Stimulated activated CD4-positive, alpha-beta T cell treated with anti-CD3 and anti-CD28 coated beads, Interleukin-1b, Interleukin-23, amount 100 ng/mL, for 4 hours (primary cell): ENCODE data around the gene DOCK2.

ENCODE experiments used
- DNase-seq, 2 donors: peaks; one replicate each; pipeline ENCODE4 v3.0.0-alpha.2; 2020; ENCODE audit warnings: low read depth in 2 of 2

The DOCK2 gene

DNA sequence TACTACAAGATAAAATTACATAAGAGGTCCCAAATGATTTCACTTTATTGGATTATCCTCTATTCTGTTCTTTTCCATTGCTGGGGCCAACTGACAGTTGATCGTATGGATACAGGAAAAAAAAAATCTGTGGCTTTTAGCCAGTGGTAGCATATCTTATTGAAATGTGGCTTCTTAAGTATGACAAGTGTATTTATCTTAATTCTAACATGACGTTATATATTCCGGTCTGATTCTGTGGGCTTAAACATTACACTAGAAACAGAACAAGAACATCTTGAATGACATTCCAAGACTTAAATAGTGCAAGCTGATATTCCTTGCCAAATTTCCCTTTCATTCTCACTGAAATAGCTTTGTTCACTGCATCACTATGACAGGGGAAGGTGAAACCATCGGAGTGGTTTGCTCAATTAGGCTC lies 225.3 kb downstream of the DOCK2 start:
- no peak for DNase-seq

DNA sequence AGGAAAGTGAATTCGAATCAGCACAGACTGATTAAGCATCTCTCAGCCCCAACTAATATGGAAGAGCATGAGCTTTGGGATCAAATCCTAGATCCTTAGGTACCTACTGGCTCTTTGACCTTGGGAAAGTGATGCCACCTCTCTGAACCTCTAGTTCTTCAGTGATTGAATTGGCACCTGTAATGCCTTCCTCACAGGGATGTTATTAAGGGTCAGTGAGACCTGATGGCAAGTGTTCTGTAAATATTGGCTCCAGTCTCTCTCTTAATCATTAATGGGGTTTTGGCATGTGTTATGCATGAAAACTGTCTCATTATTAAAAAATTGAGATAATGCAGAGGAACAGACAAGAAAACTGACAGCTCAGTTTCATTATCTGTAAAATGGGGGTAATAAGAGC lies 227.4 kb downstream of the DOCK2 start:
- no peak for DNase-seq

GRCh38 chr5:169867347-169867746 lies 230.3 kb downstream of the DOCK2 start:
- no peak for DNase-seq

GRCh38 chr5:169869066-169869465 lies 232.0 kb downstream of the DOCK2 start:
- DNase-seq: no peak

GRCh38 chr5:169870211-169870610 lies 233.1 kb downstream of the DOCK2 start:
- no peak for DNase-seq

DNA sequence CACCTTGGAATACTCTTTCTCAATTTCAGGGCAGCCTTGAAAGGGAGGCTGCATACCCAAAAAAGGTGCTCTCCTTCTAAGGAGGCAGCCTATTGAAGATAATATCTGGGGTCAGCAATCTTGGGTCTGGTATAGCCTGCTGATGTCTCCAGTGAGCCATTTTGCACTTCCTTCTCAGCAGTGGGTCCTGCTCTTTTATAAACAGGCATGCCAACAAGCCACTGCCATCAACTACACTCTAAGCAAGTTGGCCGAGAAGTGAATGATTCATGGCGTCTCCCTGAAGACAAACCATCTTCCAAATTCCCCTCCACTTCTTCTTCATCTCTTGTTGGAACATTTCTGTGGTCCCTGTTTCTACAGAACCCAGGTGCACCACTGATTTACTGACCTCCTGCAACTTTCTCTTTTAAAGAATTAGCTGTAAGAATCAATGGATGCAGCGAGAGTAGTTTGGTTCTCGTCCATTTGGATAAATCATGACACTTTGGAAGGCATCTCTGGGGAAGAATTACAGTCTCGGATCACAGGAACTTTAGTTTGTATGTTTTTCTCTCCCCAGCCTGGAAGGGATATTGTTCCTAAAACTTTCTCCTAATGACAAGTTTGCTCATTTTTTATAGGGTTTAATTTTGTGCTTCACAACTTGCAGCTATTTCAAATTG lies 234.9 kb downstream of the DOCK2 start:
- no peak for DNase-seq

DNA sequence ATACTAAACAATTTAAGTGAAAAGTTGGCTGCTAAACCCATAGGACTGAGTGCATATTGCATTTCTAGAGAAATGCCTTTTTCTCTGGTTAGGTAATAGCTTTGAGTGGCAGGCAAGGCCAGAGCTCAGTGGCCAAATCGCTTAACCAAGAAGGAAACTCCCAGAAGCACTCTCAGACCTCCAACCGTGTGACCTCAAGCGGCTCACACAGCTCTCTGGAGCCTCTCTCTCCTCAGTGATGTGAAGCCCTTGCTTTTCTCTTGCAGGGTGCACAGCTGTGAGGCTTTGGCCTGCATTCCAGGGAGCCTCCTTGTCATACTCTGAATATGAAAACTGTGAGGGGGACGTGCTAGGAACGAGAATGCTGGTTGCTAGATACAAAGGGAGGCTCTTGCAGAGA lies 236.6 kb downstream of the DOCK2 start:
- no peak for DNase-seq

GRCh38 chr5:169874621-169875020 lies 237.5 kb downstream of the DOCK2 start:
- no peak for DNase-seq

DNA sequence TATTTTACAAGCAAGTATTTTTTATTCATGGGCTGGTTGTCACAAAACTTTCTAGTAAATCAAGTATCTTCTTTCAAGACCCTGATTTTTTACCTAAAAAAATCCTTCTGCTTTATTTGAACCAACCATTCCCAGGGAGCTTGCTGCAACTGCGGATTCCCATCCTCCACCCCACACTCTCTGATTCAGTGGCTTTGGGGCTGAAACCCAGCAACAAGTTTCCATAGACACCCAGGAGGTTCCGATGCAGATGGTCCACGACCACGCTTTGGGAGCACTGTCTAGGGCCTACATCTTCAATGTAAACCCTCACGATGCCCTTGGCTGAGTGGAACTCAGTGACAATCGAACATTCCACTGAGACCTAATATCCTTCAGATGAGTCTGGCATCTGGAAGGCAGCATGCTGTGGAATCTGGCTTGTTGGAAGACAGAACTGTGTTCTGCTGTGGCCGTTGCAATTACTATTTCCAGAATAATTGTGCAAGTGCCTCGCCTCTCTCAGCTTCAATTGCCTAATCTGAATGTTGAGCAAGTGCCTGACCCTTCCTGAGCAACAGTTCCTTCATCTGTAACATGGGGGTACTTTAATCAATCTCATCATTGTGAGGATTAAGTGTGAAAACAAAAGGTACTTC lies 238.1 kb downstream of the DOCK2 start:
- DNase-seq: no peak

DNA sequence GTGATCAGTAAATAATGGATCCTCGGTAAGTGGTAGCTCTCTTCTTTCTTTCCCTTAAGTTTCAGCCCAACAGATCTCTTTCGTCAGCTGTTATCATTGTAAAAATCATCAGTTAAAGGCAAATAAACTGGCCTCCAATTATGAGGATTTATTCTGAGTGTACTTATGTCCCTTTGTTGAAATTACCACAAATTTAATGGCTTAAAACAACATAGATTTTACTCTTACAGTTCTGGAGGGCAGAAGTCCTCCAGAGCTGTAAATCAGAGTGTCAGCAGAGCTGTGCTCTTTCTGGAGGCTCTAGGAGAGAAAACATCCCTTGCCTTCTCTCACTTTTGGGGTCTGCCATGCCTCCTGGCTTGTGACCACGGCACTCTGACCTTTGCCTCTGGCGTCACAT lies 238.7 kb downstream of the DOCK2 start:
- no peak for DNase-seq

- no peak for DNase-seq
These were observed 239.3 kb downstream of the DOCK2 start for GRCh38 chr5:169876386-169876785.

DNA sequence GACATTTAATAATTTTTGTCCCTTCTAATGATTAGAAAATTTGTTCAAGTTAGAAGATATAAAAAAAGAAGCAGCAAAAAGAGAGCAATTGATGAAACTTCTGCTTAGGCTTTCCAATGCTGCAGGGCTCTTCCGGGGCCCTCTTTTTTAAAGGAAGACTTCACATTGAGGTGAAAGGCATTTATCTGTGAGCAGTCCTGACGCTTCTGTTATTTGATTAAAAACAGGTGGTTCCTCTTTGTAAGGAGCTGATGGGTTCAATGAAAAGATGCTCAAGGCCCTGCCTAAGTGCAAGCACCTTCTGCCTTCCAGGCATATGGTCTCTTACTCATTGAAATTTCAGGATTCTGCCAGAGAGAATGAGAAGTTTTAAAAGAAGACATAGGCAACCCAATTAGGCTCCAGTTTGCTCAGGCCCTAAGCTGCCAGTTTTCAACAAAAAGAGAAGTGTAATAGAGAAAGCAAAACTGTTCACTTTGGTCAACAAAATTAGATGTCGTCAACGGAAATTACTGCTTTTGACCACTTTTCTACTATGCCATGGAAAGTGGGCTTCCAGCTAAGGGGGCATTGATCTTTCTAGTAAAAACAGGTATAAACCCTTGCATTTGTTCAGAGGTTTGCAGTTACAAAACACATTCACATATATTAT lies 243.1 kb downstream of the DOCK2 start:
- DNase-seq: no peak

- DNase-seq: no peak
These were observed 243.7 kb downstream of the DOCK2 start for GRCh38 chr5:169880785-169881184.

DNA sequence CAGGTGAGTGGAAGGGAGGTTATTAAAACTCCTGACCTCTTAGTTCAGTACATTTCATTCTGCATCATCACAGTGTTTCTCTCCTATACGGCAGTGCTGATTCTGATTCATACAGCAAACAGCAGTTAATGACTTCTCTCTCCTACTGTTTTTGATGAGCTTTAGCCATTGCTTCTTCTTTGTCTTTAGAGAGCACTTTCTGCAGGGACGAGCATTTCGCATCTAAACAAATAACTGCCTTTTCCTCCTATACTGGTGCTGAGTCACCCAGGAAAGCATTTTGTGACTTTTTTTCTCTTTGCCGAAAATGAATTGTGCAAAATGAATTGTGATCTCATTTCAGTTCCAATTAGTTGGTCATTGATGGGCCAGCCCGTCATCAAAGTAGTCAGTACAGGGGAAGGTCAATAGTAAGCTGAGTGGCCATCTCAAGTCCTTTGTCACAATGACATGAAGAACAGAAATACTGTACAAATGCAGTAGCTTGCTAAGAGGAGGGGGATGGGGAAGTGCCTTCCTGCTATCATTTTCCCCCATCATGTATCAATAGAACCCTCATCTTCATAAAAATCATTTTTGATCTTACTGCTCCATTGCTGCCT lies 244.7 kb downstream of the DOCK2 start:
- no peak for DNase-seq

GRCh38 chr5:169886033-169886432 lies 249.0 kb downstream of the DOCK2 start:
- no peak for DNase-seq

DNA sequence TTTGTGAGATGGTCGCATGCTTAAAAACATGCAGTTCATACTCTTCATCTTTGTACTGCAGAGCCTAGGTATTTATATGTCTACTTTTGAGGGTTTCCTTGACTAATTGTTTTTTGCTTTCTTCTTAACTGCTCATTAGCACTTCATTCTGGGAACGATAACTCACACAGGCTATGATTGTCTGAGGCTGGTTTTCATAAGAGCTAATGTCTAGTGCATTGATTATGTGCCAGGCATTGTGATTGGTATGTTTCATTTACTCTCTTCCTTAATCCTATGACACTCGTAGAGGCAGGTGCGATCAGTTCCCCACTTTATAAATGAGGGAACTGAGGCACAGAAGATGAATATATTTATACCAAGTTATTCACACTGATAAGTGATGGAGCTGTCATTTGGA lies 249.6 kb downstream of the DOCK2 start:
- DNase-seq: no peak

- DNase-seq: no peak
These were observed 252.5 kb downstream of the DOCK2 start for GRCh38 chr5:169889572-169889971.

DNA sequence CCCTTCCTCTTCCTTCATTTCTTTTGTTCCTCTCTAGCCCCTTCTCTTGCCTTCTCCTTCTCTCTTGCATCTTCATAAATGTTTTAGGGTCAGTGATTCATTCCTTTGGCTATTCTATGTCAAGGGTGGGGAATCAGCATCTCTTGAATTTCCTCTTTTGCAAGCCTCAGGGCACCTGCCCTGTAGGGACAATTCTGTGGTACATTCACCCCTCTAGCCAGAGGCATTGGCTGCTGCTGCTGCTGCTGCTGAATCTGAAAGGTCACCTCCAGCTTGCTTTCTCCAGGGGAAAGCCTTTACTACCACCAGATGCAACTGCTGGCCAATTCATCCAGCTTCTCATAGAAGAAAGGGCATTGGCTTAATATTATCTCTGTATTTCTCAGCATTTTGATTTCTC lies 255.9 kb downstream of the DOCK2 start:
- DNase-seq: no peak

DNA sequence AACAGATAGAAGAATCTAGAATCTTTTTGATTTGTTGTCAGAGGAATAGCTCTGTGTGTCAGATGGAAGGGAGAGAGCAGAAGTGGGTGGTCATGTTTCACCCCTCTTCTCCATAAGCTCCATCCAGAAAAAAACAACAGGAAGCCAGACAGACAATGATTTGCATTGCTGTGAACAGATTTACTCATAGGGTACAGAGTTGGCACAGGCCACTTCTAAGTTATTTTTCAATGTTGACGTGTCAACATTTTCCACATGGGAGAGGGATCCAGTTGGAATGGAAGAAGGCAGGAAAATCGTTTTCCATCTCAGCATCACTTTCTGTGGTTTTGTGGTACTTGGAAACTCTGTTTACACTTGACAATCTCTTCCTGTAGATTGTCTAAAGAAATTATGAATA lies 256.5 kb downstream of the DOCK2 start:
- DNase-seq: no peak

DNA sequence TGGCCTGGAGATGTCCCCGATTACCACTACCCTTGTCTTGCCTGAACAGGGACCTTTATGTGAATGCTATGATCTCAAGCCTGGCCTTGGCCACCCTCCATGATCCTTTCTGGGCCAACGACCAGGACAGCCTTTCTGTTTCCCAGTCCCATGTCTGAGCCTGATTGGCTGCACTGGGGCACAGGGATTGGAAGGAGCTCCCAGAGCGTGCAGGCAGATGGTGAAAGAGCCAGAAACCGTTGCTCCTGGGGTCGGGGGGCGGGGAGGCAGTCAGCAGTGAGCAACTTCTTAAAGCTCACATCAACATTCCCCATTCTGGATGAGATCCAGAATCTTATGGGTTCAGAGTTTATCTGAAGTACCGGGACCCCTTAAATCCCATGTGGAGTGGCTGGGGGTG lies 258.9 kb downstream of the DOCK2 start:
- DNase-seq: no peak

- DNase-seq: no peak
These were observed 260.4 kb downstream of the DOCK2 start for GRCh38 chr5:169897481-169897880.

GRCh38 chr5:169901896-169902295 lies 264.8 kb downstream of the DOCK2 start:
- DNase-seq: no peak

DNA sequence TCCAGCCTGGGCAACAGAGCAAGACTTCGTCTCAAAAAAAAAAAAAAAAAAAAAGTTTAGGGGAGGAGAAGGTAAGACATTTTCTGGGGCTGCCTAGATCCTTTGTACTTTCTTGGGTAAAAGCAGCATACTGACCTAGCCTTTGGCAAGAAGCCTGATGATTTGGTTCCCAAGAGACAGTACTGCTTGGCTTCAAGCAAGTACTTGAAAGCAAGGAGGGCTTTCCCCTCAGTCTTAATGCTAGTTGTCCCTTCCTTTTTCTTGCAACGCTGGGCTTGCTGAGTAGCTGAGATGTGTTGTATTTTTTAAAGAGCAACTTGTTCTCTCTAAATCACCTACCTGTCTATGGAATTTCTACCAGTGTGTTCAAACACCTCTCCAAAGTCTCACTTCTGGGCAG lies 267.0 kb downstream of the DOCK2 start:
- DNase-seq: no peak
